Neural progenitor cell (in vitro differentiated cells): Measurements from ENCODE around the gene GNAS-AS1. TPM values are rescaled to one million over a fixed set of nuclear protein-coding genes. Genes with fewer than 3 reads are reported as not detected.

Source experiments
- DNase-seq: peaks from one replicate; pipeline ENCODE4 v3.0.0-alpha.2; 2016; ENCODE audit warnings: low spot score
- H2AFZ ChIP-seq: fragments of 200-600 bp; sonication (generic); replicated peaks from 2 replicates; pipeline ENCODE4 v1.6.1; 2016; ENCODE audit warnings: antibody characterized with exemption
- H3F3A ChIP-seq: fragments of 200-600 bp; sonication (generic); 2 replicates; pipeline ENCODE4 v1.6.1; 2016; ENCODE audit warnings: antibody characterized with exemption, low read depth
- H3K27ac ChIP-seq: fragments of 200-600 bp; sonication (generic); 2 replicates; pipeline ENCODE4 v1.5.1; 2016; ENCODE audit warnings: mild to moderate bottlenecking
- H3K27me3 ChIP-seq: fragments of 200-600 bp; sonication (generic); 2 replicates; pipeline ENCODE4 v1.6.1; 2016; ENCODE audit warnings: mild to moderate bottlenecking, moderate library complexity
- H3K36me3 ChIP-seq: fragments of 200-600 bp; sonication (generic); 2 replicates; pipeline ENCODE4 v1.5.1; 2016
- H3K4me1 ChIP-seq: fragments of 200-600 bp; sonication (generic); 2 replicates; pipeline ENCODE4 v1.6.1; 2016; ENCODE audit warnings: mixed run types
- H3K4me2 ChIP-seq: fragments of 200-600 bp; sonication (generic); 2 replicates; pipeline ENCODE4 v1.6.1; 2016
- H3K4me3 ChIP-seq: fragments of 200-600 bp; sonication (generic); 2 replicates; pipeline ENCODE4 v1.5.1; 2016
- H3K79me2 ChIP-seq: fragments of 200-600 bp; sonication (generic); 2 replicates; pipeline ENCODE4 v1.6.1; 2016; ENCODE audit warnings: low read depth
- H3K9ac ChIP-seq: fragments of 200-600 bp; sonication (generic); 2 replicates; pipeline ENCODE4 v1.6.1; 2016
- H3K9me3 ChIP-seq: fragments of 200-600 bp; sonication (generic); 2 replicates; pipeline ENCODE4 v1.5.1; 2016; ENCODE audit warnings: low read depth
- H4K20me1 ChIP-seq: fragments of 200-600 bp; sonication (generic); 2 replicates; pipeline ENCODE4 v1.6.1; 2016; ENCODE audit warnings: low read depth
- H3K27ac Mint-ChIP-seq: 3 replicates; pipeline ENCODE4 v1.8.0; 2021; ENCODE audit warnings: mixed read lengths
- H3K27me3 Mint-ChIP-seq: 2 replicates; pipeline ENCODE4 v1.8.0; 2022; ENCODE audit warnings: low read depth, mild to moderate bottlenecking, inconsistent platforms, moderate library complexity, mixed read lengths; ENCODE audit not compliant: insufficient read depth
- H3K36me3 Mint-ChIP-seq: 3 replicates; pipeline ENCODE4 v1.8.0; 2021; ENCODE audit warnings: mixed read lengths
- H3K4me1 Mint-ChIP-seq: 3 replicates; pipeline ENCODE4 v1.8.0; 2021; ENCODE audit warnings: mixed read lengths
- H3K4me3 Mint-ChIP-seq: 3 replicates; pipeline ENCODE4 v1.8.0; 2021; ENCODE audit warnings: mild to moderate bottlenecking, moderate library complexity, mixed read lengths
- H3K9me3 Mint-ChIP-seq: 3 replicates; pipeline ENCODE4 v1.8.0; 2020; ENCODE audit warnings: mixed read lengths
- CTCF ChIP-seq: fragments of 200-600 bp; sonication (generic); IDR thresholded peaks from 2 replicates; pipeline ENCODE4 v1.5.1; 2017; ENCODE audit warnings: antibody characterized with exemption, mild to moderate bottlenecking
- EZH2 ChIP-seq: fragments of 200-600 bp; sonication (generic); IDR thresholded peaks from 2 replicates; pipeline ENCODE4 v1.6.1; 2017; ENCODE audit warnings: antibody characterized with exemption, mild to moderate bottlenecking, moderate library complexity
- EZH2phosphoT487 ChIP-seq: fragments of 200-600 bp; sonication (generic); IDR thresholded peaks from 2 replicates; pipeline ENCODE4 v1.6.1; 2017; ENCODE audit warnings: antibody characterized with exemption
- total RNA-seq: library from RNA; depleted of rRNA; stranded (reverse); fragments of >200 nt; gene quantifications from 2 replicates; pipeline ENCODE4 v1.2.3, GENCODE V29; 2015; ENCODE audit warnings: low replicate concordance

Gene GNAS-AS1
- total RNA-seq, 1 donor from 2014 or later: 5.8 TPM

- no peak for TF ChIP-seq EZH2phosphoT487
- no peak for TF ChIP-seq EZH2
- no peak for TF ChIP-seq CTCF
- H3K27ac ChIP-seq: no peak overlapping the region
- Mint-ChIP-seq H3K4me3 (no peak overlapping the region), H3K27ac (no peak overlapping the region), H3K9me3 (no peaks in the 10 kb centered on the region), H3K27me3 (peaks cover 7% of the 10 kb centered on the region), H3K36me3 (no peaks in the 10 kb centered on the region), H3K4me1 (peaks cover 47% of the 10 kb centered on the region)
- no peak overlapping the region for H3K9ac ChIP-seq
- H3K4me1 ChIP-seq: peaks cover 51% of the 10 kb centered on the region
- DNase-seq: no peak
- H3K4me2 ChIP-seq: peak overlapping the region; percentile 48
- no peaks in the 10 kb centered on the region for H3K36me3 ChIP-seq
- H3K9me3 ChIP-seq: no peaks in the 10 kb centered on the region
- H3F3A ChIP-seq: peaks cover 36% of the 10 kb centered on the region
- H2AFZ ChIP-seq: no peak overlapping the region
- H3K27me3 ChIP-seq: no peaks in the 10 kb centered on the region
- peaks cover 8% of the 10 kb centered on the region for H4K20me1 ChIP-seq
- no peaks in the 10 kb centered on the region for H3K79me2 ChIP-seq
- no peak overlapping the region for H3K4me3 ChIP-seq
Measured at GRCh38 chr20:58874469-58874868, 23.8 kb upstream of the GNAS-AS1 start.

GRCh38 chr20:58871533-58872102, 20.9 kb upstream of the GNAS-AS1 start:
- Histone ChIP-seq H3K27ac (no peak overlapping the region), H3F3A (peaks cover 10% of the 10 kb centered on the region), H3K9me3 (no peaks in the 10 kb centered on the region), H3K4me1 (peaks cover 28% of the 10 kb centered on the region), H3K4me2 (no peak overlapping the region), H3K9ac (no peak overlapping the region), H3K4me3 (no peak overlapping the region), H4K20me1 (no peaks in the 10 kb centered on the region), H3K27me3 (no peaks in the 10 kb centered on the region), H2AFZ (no peak overlapping the region), H3K36me3 (no peaks in the 10 kb centered on the region), H3K79me2 (no peaks in the 10 kb centered on the region)
- no peaks in the 10 kb centered on the region for H3K36me3 Mint-ChIP-seq
- TF ChIP-seq EZH2: no peak
- no peak for TF ChIP-seq CTCF
- no peak for TF ChIP-seq EZH2phosphoT487
- no peak overlapping the region for H3K27ac Mint-ChIP-seq
- no peaks in the 10 kb centered on the region for H3K9me3 Mint-ChIP-seq
- DNase-seq: no peak
- H3K27me3 Mint-ChIP-seq: peaks cover 5% of the 10 kb centered on the region
- no peak overlapping the region for H3K4me3 Mint-ChIP-seq
- H3K4me1 Mint-ChIP-seq: peaks cover 24% of the 10 kb centered on the region

- no peaks in the 10 kb centered on the region for H3K9me3 ChIP-seq
- TF ChIP-seq EZH2phosphoT487 (no peak), CTCF (peak; percentile 90), EZH2 (no peak)
- no peak overlapping the region for H3K27ac ChIP-seq
- H3K9ac ChIP-seq: no peak overlapping the region
- Mint-ChIP-seq H3K36me3 (no peaks in the 10 kb centered on the region), H3K9me3 (no peaks in the 10 kb centered on the region), H3K27me3 (peaks cover 5% of the 10 kb centered on the region), H3K4me3 (peak overlapping the region; percentile 68), H3K4me1 (peaks cover 16% of the 10 kb centered on the region), H3K27ac (peak overlapping the region; percentile 85)
- H3K4me3 ChIP-seq: no peak overlapping the region
- no peak overlapping the region for H3K4me2 ChIP-seq
- no peaks in the 10 kb centered on the region for H3K79me2 ChIP-seq
- no peaks in the 10 kb centered on the region for H3K36me3 ChIP-seq
- H3K27me3 ChIP-seq: no peaks in the 10 kb centered on the region
- peaks cover 16% of the 10 kb centered on the region for H3K4me1 ChIP-seq
- H3F3A ChIP-seq: no peaks in the 10 kb centered on the region
- no peaks in the 10 kb centered on the region for H4K20me1 ChIP-seq
- DNase-seq: peak; percentile 82
- H2AFZ ChIP-seq: no peak overlapping the region
Measured at GRCh38 chr20:58870293-58871014, 19.8 kb upstream of the GNAS-AS1 start.
